Measurements from ENCODE around the gene ANKRD10.
A peak's percentile ranks its signal among the peaks of the same experiment; 100 is the strongest.
"Not testable (repeated sequence)": the region's sequence is repeated elsewhere in the genome, so short reads cannot be mapped to it uniquely, and the experiment has no call there.

Gene ANKRD10

DNA sequence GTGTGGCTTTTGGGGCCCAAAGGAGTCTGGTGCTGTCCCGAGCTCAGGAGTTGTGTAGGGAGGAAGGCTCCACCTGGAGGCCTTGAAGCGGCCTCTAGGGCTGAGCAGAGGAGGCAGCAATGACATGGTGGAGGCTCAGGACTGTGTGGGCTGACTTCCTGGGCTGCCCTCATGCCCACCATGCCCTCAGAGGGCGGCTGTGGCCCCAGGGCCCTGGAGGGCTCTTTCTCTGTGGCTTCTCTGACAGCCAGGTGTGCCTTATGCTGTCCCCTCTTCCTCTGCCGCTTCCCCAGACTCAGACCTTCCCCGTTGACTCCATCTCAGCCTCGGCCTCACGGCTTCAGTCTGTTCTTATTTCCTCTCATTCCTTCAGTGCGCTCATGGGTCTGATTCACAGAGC, 35.5 kb upstream of the ANKRD10 start:
- no peak overlapping the region for H3K4me3 ChIP-seq (ENCODE audit: low read depth, low read length)
- no peak for DNase-seq (ENCODE audit: low read depth)
- TF ChIP-seq, protein P1, sequence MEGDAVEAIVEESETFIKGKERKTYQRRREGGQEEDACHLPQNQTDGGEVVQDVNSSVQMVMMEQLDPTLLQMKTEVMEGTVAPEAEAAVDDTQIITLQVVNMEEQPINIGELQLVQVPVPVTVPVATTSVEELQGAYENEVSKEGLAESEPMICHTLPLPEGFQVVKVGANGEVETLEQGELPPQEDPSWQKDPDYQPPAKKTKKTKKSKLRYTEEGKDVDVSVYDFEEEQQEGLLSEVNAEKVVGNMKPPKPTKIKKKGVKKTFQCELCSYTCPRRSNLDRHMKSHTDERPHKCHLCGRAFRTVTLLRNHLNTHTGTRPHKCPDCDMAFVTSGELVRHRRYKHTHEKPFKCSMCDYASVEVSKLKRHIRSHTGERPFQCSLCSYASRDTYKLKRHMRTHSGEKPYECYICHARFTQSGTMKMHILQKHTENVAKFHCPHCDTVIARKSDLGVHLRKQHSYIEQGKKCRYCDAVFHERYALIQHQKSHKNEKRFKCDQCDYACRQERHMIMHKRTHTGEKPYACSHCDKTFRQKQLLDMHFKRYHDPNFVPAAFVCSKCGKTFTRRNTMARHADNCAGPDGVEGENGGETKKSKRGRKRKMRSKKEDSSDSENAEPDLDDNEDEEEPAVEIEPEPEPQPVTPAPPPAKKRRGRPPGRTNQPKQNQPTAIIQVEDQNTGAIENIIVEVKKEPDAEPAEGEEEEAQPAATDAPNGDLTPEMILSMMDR (IDR thresholded peaks at IDR 0.05; ENCODE audit: insufficient read depth, low read depth, low read length, missing control alignments): no peak

GRCh38 chr13:110949628-110950027, 34.8 kb upstream of the ANKRD10 start:
- H3K4me3 ChIP-seq (ENCODE audit: low read depth, low read length): no peak overlapping the region
- DNase-seq (ENCODE audit: low read depth): no peak
- TF ChIP-seq, protein P1 (IDR thresholded peaks at IDR 0.05; ENCODE audit: insufficient read depth, low read depth, low read length, missing control alignments): no peak

DNA sequence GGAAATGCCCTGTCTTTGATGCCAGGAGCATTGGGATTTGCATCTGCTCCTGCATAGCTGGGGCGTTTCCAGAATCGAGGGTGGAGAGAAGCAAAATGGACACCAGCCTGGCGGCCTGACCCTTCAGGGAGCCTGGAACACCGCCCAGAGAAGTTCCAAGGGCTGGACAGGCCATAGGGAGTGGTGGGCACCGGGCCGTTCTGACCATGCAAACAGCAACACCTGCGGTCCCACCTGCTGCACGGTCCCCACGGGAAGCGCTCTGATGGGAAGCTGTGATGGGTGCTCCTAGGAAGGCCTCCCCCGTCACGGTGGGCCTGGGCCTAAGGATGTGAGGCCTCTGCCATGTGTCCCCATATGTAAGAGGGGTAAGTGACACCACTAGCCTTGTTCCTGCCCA, 34.2 kb upstream of the ANKRD10 start:
- TF ChIP-seq, protein P1 (IDR thresholded peaks at IDR 0.05; ENCODE audit: insufficient read depth, low read depth, low read length, missing control alignments): no peak
- no peak overlapping the region for H3K4me3 ChIP-seq (ENCODE audit: low read depth, low read length)
- DNase-seq (ENCODE audit: low read depth): no peak

- DNase-seq (ENCODE audit: low read depth); H3K4me3 ChIP-seq (ENCODE audit: low read depth, low read length): not testable (repeated sequence)
Observed at GRCh38 chr13:110947338-110947737, 32.5 kb upstream of the ANKRD10 start.

DNA sequence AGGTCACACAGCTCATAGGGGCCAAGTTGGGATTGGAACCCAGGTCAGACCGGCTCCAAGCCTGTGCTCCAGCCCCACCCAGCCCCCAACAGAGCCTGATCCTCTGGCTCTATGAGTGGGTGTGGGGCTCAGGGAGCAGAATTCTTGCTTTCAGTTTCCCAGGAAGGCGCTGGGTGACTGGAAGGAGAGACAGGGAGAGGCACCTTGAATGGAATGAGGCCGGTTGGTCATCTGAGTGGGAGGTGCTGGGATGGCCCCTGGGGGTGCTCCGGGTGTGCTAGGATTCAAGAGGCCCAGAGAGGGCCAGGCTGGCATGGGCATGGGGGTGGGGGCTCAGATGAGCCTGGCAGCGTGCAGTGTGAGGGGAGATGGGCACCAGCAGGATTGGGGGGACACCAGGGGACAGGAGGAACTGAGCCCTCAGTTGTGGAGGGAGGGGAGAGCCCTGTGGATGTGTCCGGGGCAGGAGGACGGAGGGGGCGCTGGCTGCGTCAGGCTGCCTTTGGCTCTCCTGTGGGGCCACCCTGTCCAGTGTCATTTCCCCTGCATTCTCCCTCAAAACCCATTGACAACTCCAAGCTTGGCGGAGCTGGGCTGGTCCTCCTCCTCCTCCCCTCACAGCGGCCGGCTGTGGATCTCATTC, 31.2 kb upstream of the ANKRD10 start:
- DNase-seq (ENCODE audit: low read depth): no peak
- H3K4me3 ChIP-seq (ENCODE audit: low read depth, low read length): no peak overlapping the region
- TF ChIP-seq, protein P1 (IDR thresholded peaks at IDR 0.05; ENCODE audit: insufficient read depth, low read depth, low read length, missing control alignments): no peak

DNA sequence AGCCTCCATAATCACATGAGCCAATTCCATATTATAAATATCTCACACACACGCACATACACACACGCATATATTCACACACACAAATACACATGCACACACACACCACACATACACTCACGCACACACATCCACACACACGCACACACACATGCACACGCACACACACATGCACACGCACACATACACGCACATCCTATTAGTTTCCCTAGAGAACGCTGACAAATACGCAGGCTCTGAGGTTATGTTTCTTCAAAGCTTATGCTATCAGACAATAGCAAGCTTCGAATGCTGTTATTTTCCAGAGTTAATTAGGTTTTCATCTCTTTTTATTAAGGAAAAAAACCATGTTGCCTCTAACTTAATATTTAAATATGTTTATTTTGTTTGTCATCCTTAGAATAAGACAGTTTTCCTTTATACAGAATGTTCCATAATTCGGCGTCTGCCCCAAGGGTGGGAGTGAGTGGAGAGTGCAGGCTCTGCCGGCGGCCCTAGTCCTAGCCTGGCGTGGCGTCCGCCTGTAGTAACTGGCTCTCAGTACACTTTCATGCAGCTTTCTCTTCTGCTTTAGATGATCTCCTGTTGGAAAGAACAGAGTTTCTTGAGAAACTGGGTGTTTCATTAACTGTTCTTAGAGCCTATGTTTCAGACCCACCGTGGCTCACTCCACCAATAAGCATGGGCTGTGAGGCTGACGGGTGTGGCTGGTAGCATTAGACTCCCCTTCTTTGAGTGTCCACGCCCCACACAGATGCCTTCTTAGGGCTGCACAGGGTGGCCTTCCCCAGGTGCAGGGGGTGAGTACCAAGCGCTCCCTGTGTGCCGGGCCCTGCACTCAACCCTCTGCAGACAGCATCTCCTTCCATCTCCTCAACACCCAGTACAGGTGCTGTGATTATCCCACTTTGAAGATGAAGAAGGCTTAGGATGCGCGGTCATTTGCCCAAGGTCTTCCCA, 30.4 kb upstream of the ANKRD10 start:
- H3K4me3 ChIP-seq (ENCODE audit: low read depth, low read length): no peak overlapping the region
- TF ChIP-seq, protein P1 (IDR thresholded peaks at IDR 0.05; ENCODE audit: insufficient read depth, low read depth, low read length, missing control alignments): no peak
- no peak for DNase-seq (ENCODE audit: low read depth)

GRCh38 chr13:110944121-110944967, 29.5 kb upstream of the ANKRD10 start:
- DNase-seq (ENCODE audit: low read depth): peak; percentile 74
- no peak overlapping the region for H3K4me3 ChIP-seq (ENCODE audit: low read depth, low read length)
- TF ChIP-seq, protein P1 (IDR thresholded peaks at IDR 0.05; ENCODE audit: insufficient read depth, low read depth, low read length, missing control alignments): peak; percentile 57
